ENCODE measurements around the gene RAB3C.

DNA sequence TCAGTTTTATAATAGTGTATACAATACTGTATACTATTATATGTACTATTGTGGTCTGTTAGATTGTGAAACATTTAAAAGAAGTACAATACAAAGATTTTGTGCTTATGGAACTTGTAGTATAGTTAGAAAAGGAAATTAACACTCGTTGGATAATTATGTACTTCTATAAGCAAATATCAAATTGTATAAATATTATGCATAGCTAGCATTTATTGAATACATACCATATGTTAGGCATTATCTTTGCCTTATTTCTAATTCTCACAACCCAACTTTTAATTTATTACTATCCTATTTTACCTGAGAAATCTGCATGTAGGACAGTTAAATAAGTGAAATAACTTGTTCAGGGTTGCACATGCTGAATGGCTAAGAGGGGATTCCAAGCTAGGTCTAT lies 37.5 kb downstream of the RAB3C start:
- no peak for TF ChIP-seq MAX (CRISPR knock-in tag; IDR thresholded peaks at IDR 0.05)
- TF ChIP-seq JUN (CRISPR knock-in tag; IDR thresholded peaks at IDR 0.05), result no peak
- TF ChIP-seq, protein P1, sequence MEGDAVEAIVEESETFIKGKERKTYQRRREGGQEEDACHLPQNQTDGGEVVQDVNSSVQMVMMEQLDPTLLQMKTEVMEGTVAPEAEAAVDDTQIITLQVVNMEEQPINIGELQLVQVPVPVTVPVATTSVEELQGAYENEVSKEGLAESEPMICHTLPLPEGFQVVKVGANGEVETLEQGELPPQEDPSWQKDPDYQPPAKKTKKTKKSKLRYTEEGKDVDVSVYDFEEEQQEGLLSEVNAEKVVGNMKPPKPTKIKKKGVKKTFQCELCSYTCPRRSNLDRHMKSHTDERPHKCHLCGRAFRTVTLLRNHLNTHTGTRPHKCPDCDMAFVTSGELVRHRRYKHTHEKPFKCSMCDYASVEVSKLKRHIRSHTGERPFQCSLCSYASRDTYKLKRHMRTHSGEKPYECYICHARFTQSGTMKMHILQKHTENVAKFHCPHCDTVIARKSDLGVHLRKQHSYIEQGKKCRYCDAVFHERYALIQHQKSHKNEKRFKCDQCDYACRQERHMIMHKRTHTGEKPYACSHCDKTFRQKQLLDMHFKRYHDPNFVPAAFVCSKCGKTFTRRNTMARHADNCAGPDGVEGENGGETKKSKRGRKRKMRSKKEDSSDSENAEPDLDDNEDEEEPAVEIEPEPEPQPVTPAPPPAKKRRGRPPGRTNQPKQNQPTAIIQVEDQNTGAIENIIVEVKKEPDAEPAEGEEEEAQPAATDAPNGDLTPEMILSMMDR (IDR thresholded peaks at IDR 0.05), result no peak
- TF ChIP-seq, protein P2, sequence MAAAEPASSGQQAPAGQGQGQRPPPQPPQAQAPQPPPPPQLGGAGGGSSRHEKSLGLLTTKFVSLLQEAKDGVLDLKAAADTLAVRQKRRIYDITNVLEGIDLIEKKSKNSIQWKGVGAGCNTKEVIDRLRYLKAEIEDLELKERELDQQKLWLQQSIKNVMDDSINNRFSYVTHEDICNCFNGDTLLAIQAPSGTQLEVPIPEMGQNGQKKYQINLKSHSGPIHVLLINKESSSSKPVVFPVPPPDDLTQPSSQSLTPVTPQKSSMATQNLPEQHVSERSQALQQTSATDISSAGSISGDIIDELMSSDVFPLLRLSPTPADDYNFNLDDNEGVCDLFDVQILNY (CRISPR knock-in tag; IDR thresholded peaks at IDR 0.05), result no peak
- no peak for TF ChIP-seq MXD4 (CRISPR knock-in tag; IDR thresholded peaks at IDR 0.05; ENCODE audit: borderline replicate concordance)
- no peak for TF ChIP-seq RELA (CRISPR knock-in tag; IDR thresholded peaks at IDR 0.05; ENCODE audit: borderline replicate concordance)
- TF ChIP-seq ZNF512 (CRISPR knock-in tag; IDR thresholded peaks at IDR 0.05; ENCODE audit: borderline replicate concordance), result no peak
